HUES48 (cell line): ENCODE results near the gene SHLD1.

Source experiments
- H3K27ac ChIP-seq: one replicate; pipeline ENCODE4 v1.7.0; 2013; ENCODE audit warnings: low read depth, low read length, inconsistent platforms
- H3K27me3 ChIP-seq: 2 replicates; pipeline ENCODE4 v1.6.1; 2013; ENCODE audit warnings: mild to moderate bottlenecking, low read length; ENCODE audit not compliant: control insufficient read depth, insufficient read depth
- H3K36me3 ChIP-seq: 2 replicates; pipeline ENCODE4 v1.6.1; 2013; ENCODE audit warnings: low read length; ENCODE audit not compliant: control insufficient read depth, insufficient read depth
- H3K4me1 ChIP-seq: 2 replicates; pipeline ENCODE4 v1.6.1; 2013; ENCODE audit warnings: mild to moderate bottlenecking, low read length; ENCODE audit not compliant: control insufficient read depth, insufficient read depth
- H3K4me3 ChIP-seq: 2 replicates; pipeline ENCODE4 v1.5.1; 2013; ENCODE audit warnings: mild to moderate bottlenecking, low read depth, low read length
- H3K9ac ChIP-seq: 2 replicates; pipeline ENCODE4 v1.6.1; 2013; ENCODE audit warnings: mild to moderate bottlenecking, low read depth, low read length, moderate library complexity
- H3K9me3 ChIP-seq: 2 replicates; pipeline ENCODE4 v1.6.1; 2013; ENCODE audit warnings: low read length; ENCODE audit not compliant: control insufficient read depth, insufficient read depth

The SHLD1 gene

DNA sequence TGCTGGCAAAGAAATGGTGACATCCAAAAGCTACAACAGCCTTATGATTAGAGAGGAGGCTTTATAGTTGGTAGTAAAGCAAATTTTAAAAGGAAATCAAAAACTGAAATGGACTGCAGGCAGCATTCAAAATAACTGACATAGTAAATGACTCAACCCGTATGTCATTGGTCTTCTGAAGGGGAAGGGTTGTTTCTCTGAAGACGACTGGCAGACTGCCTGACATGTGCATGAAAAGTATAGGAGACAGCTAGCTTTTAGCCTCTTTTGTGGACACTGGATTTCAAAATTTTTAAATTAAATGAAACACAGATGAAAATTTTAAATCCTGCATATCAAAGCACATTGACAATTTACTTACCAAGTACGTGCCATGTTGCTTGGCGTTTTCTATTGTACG is 109.4 kb downstream of the SHLD1 start:
- H3K9me3 ChIP-seq: no peaks in the 10 kb centered on the region
- H3K36me3 ChIP-seq: no peaks in the 10 kb centered on the region
- H3K4me1 ChIP-seq: no peaks in the 10 kb centered on the region
- H3K9ac ChIP-seq: no peak overlapping the region
- no peak overlapping the region for H3K27ac ChIP-seq
- H3K27me3 ChIP-seq: no peaks in the 10 kb centered on the region
- H3K4me3 ChIP-seq: no peak overlapping the region

DNA sequence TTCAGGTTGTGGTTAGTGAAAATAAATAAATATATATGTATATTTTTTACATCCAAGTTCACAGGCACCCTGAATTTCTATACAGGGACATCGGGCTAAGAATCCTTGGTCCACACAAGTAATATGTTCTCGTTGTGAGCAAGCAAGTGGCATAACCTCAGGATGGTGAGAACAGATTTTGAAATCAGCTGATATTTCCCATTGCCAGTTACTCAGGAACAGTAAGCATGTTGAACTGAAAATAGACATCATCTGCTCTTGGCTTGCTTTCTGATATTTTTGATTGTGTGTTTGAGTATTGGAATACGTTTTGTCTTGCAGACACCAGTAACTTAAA is 112.5 kb downstream of the SHLD1 start:
- no peaks in the 10 kb centered on the region for H3K27me3 ChIP-seq
- no peaks in the 10 kb centered on the region for H3K36me3 ChIP-seq
- H3K27ac ChIP-seq: no peak overlapping the region
- H3K9me3 ChIP-seq: no peaks in the 10 kb centered on the region
- no peaks in the 10 kb centered on the region for H3K4me1 ChIP-seq
- no peak overlapping the region for H3K9ac ChIP-seq
- no peak overlapping the region for H3K4me3 ChIP-seq

DNA sequence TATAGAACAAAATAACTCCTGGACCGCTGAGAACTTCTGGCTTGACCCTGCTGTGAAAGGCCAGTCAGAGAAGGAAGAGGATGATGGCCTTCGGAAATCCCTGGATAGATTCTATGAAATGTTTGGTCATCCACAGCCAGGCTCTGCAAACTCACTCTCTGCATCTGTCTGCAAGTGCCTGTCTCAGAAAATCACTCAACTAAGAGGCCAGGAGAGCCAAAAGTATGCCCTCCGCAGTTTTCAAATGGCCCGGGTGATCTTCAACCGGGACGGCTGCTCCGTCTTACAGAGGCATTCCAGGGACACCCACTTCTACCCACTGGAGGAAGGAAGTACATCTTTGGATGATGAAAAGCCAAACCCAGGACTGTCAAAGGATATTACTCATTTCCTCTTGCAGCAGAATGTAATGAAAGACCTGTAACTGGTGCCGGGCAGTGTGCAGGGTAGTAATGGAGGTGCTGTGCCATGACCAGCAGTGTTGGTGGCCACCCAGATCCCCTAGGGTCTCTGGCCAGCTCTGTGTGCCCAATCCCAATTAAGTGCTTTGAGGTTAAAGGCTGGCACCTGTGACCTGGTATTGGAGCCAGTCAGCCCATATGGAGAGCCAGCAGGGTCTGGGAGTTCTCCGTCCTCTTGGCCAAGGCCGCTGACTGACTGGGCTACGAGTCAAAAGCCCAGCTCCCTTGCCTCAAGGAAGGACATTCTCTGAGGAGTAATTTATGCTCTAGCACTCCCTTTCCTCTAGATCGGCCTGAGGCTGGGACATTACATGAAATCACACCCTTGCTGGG is 113.0 kb downstream of the SHLD1 start:
- Histone ChIP-seq H3K27me3 (no peaks in the 10 kb centered on the region), H3K27ac (no peak overlapping the region), H3K36me3 (no peaks in the 10 kb centered on the region), H3K9ac (no peak overlapping the region), H3K9me3 (no peaks in the 10 kb centered on the region), H3K4me1 (no peaks in the 10 kb centered on the region), H3K4me3 (no peak overlapping the region)

DNA sequence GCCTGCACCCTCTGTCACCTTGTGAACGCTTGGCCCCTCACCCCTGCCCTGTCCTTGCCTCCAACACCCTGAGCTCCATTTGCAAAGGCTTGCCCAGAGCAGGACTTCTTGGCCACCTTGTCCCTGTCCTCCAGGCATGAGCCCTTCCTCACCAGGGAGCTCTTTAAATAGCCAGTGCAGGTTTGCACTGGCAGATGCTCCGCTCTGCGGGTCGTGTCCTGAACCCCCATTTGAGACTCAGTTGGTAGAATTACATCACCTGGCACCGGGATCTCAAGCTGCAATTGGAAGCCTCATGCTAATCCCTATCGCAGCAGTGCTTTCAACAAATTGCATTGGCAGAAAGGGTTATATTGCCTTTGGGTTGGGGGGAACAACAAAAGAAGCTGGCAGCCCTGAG is 114.2 kb downstream of the SHLD1 start:
- Histone ChIP-seq H3K4me1 (no peaks in the 10 kb centered on the region), H3K27me3 (no peaks in the 10 kb centered on the region), H3K9ac (no peak overlapping the region), H3K4me3 (no peak overlapping the region), H3K9me3 (no peaks in the 10 kb centered on the region), H3K27ac (no peak overlapping the region), H3K36me3 (no peaks in the 10 kb centered on the region)

GRCh38 chr20:5864873-5865587 is 114.8 kb downstream of the SHLD1 start:
- Histone ChIP-seq H3K27ac (no peak overlapping the region), H3K4me1 (no peaks in the 10 kb centered on the region), H3K36me3 (no peaks in the 10 kb centered on the region), H3K27me3 (no peaks in the 10 kb centered on the region), H3K9ac (no peak overlapping the region), H3K9me3 (no peaks in the 10 kb centered on the region), H3K4me3 (no peak overlapping the region)

GRCh38 chr20:5865604-5866003 is 115.4 kb downstream of the SHLD1 start:
- H3K36me3 ChIP-seq: no peaks in the 10 kb centered on the region
- H3K9ac ChIP-seq: no peak overlapping the region
- H3K4me1 ChIP-seq: no peaks in the 10 kb centered on the region; the same call in 1 of the 2 replicates
- H3K27me3 ChIP-seq: no peaks in the 10 kb centered on the region
- H3K27ac ChIP-seq: no peak overlapping the region
- H3K9me3 ChIP-seq: no peaks in the 10 kb centered on the region
- H3K4me3 ChIP-seq: no peak overlapping the region

GRCh38 chr20:5870568-5870981 is 120.4 kb downstream of the SHLD1 start:
- Histone ChIP-seq H3K4me1 (peaks cover 12% of the 10 kb centered on the region; the same call in 1 of the 2 replicates), H3K4me3 (no peak overlapping the region), H3K9ac (no peak overlapping the region), H3K9me3 (no peaks in the 10 kb centered on the region), H3K27me3 (no peaks in the 10 kb centered on the region), H3K27ac (no peak overlapping the region), H3K36me3 (no peaks in the 10 kb centered on the region)

DNA sequence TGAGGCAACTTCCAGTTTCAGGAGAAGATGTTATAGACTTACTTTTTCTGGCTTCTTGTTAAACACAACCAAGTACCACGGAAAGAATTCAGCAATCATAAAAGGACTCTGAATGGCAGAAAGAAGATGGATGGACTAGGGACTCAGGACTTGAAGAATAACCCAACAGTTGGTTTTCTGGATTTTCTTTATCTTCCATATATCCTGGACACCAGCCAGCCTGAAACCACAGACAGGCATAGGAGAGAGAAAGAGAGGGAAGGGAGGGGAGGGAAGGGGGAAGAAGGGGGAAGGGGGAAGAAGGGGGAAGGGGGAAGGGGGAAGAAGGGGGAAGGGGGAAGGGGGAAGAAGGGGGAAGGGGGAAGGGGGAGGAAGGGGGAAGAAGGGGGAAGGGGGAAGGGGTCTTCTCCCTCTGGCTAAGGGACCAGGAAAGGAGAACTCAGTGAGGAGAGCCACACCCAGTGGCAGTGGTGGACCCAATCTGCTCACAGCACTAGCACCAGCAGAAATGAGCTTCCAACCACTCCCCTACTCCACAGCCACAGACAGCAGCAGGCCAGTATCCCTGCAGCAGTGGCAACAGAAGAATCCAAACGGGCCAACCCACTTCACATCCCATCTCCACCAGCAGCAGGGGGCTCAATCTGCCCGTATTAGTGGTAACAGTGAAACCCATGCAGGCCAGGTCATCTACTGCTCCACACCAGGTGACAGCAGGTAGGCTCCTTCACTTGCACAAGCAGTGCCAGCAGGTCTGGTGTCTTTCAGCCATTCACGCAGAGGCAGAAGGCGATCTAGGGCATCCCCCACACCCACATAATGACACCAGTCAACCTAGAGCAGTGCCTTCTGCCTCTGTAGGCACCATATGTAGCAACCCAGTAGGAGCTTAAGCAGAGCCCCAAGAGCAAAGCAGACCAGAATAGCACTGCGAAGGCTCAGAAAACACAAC is 121.5 kb downstream of the SHLD1 start:
- Histone ChIP-seq H3K4me1 (peaks cover 12% of the 10 kb centered on the region; the same call in 1 of the 2 replicates), H3K9ac (no peak overlapping the region), H3K36me3 (no peaks in the 10 kb centered on the region), H3K4me3 (no peak overlapping the region), H3K9me3 (no peaks in the 10 kb centered on the region), H3K27ac (no peak overlapping the region), H3K27me3 (no peaks in the 10 kb centered on the region)

DNA sequence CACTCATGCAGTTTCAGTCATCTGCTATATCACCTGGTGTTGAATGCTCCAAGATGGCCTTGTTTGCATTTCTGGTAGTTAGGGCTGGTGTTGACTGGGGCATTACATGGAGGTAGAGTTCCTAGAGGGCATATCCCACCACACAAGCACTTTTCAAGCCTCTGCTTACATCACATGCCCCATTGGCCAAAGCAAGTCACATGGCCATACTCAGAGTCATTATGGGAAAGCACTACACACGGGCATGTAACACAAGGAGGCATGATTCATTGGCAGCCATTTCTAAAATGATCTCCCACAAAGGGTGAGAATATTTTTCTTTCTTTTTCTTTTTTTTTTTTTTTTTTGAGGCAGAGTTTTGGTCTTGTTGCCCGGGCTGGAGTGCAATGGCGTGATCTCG is 126.9 kb downstream of the SHLD1 start:
- Histone ChIP-seq H3K9me3 (no peaks in the 10 kb centered on the region), H3K9ac (no peak overlapping the region), H3K27me3 (no peaks in the 10 kb centered on the region), H3K36me3 (no peaks in the 10 kb centered on the region), H3K4me3 (no peak overlapping the region), H3K4me1 (peaks cover 15% of the 10 kb centered on the region; the same call in 1 of the 2 replicates), H3K27ac (no peak overlapping the region)

DNA sequence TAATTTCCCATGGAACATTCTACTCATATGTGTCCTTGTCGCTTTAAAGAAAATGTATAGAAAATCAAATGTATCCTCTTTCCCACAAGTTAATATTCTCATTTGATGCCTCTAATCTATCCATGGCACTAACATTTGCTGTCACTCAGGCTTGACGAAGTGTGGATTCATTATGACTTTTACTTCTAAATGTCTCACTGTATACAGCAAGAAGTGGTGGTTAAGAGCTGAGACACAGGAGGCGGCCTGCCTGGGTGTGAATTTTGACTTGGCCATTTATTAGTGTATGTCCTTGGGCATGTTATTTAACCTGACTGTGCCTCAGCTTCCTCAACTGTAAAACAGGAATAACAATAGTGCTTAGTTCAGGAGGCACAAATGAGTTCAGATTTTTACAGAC is 130.1 kb downstream of the SHLD1 start:
- Histone ChIP-seq H3K9ac (no peak overlapping the region), H3K27ac (no peak overlapping the region), H3K27me3 (no peaks in the 10 kb centered on the region), H3K4me1 (0 out of 2 replicates have a peak, but pooled peaks cover 3% of the 10 kb centered on the region), H3K36me3 (no peaks in the 10 kb centered on the region), H3K4me3 (no peak overlapping the region), H3K9me3 (no peaks in the 10 kb centered on the region)
